Ishikawa (cell line): Measurements from ENCODE around the gene CLPX.

Source experiments
- NFIC ChIP-seq: IDR thresholded peaks from 2 replicates; pipeline ENCODE4 v1.6.1; 2012
- TCF12 ChIP-seq: IDR thresholded peaks from 2 replicates; pipeline ENCODE4 v1.6.1; 2012; ENCODE audit warnings: low read depth
- YY1 ChIP-seq: IDR thresholded peaks from 2 replicates; pipeline ENCODE4 v1.6.1; 2012; ENCODE audit warnings: low read depth

- TF ChIP-seq NFIC, result no peak
- no peak for TF ChIP-seq YY1
- no peak for TF ChIP-seq TCF12
Measured at GRCh38 chr15:65222891-65223290, 37.7 kb upstream of the CLPX start.
